ENCODE data around the gene COL5A1.
A peak's percentile ranks its signal among the peaks of the same experiment; 100 is the strongest.

Gene COL5A1

GRCh38 chr9:134748591-134748990 lies 107.0 kb downstream of the COL5A1 start:
- no peak for DNase-seq

GRCh38 chr9:134750450-134751155 lies 109.0 kb downstream of the COL5A1 start:
- no peak for DNase-seq

DNA sequence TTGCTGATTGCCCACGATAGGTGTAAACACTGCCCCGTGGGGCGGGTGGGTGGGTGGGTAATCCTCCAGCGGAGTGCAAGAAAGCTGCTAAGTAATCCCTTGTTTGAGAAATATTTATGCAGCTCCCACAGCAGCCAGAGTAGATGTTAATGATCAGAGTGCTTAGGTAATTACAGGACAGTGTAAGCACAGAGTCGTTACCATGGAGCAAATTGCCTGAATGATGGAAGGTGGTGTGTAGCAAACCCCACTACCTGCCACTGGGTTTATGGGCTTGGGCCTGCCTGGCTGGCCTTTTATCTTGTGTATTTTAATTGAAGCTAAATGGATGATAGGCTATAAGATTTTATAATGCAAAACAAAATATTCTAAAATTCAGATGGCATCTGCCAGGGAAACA lies 110.0 kb downstream of the COL5A1 start:
- DNase-seq = no peak

GRCh38 chr9:134752471-134753168 lies 111.0 kb downstream of the COL5A1 start:
- DNase-seq = no peak

- DNase-seq = no peak
Observed at GRCh38 chr9:134753191-134753590, 111.6 kb downstream of the COL5A1 start.

DNA sequence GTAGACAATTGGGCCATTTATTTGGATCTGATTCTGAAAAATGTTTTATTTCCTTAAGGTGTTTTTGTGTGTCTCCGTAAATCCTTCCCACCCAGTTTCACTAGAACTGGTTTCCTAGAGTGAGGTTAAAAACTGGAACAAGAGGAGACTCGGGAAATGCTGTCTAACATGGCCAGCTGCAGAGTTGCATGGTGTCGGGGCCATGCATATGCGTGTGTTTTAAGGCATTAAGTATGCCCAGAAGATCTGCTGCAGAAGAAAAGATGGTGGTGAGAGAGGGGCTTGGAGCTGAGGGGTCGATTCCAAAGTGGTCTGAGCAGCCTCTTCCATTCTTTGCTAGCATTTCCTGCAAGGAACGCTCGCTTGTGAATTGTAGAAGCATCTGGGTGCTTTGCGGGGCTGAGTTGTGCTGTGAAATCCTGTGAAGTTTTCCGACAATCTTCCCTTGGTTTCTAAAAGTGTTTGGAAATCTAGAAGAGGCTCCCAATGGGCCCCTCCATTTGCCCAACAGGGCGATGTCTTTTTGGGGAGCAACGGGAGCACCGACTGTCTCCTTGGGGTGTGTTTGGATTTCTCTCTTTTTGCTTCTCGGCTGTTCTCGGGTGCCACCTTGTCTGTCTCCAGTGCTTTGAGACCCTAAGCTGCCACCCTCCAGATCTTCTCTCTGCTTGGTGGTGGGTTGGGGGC lies 113.8 kb downstream of the COL5A1 start:
- DNase-seq = no peak

DNA sequence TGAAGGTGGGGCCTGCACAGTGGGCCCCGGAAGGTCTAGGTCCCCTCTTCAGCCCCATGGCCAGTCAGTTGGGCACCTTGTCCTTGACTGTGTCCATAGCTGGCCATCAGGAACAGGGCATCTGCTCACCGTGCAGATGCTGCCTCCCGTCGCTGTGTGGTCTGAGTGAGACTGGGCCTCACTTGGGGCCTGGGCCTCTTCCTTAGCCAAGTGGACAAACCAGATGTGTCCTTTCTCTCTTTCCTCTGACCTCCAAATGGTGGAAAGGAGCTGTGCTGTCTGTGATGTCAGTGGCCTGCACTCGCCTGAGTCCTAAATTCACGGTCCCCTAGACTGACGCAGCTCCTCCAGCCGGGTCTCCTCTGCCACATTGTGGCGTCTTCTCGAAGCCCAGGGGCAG lies 114.5 kb downstream of the COL5A1 start:
- DNase-seq = no peak

- no peak for DNase-seq
Observed at GRCh38 chr9:134757216-134757975, 115.8 kb downstream of the COL5A1 start.

- no peak for DNase-seq
Observed at GRCh38 chr9:134758949-134759607, 117.5 kb downstream of the COL5A1 start.

- no peak for DNase-seq
Observed at GRCh38 chr9:134759913-134760312, 118.3 kb downstream of the COL5A1 start.

DNA sequence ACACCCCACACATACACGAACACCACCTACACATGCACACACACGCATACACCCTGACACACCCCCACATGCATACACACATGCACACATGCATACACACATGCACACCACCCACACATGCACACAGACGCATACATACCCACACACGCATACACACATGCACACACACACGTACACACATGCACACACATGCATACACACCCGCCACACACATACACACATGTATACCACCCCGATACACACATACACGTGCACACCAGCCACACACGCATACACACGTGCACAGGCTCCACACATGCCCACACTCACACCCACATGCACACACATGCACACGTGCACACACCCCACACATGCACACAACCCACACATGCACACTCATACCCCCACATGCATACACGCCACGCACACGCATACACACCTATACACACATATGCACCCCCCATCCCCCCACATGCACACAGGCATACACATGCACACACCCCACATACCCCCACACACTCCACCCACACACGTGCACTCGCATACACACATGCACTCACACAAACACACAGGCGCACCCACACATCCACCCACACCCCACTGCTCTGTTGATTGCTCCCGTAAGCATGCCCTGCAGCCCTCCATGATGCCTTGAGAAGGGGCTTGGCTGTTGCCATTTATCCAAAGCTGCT lies 119.3 kb downstream of the COL5A1 start:
- no peak for DNase-seq

GRCh38 chr9:134764473-134765269 lies 123.1 kb downstream of the COL5A1 start:
- no peak for DNase-seq

GRCh38 chr9:134765785-134766184 lies 124.2 kb downstream of the COL5A1 start:
- DNase-seq = no peak

DNA sequence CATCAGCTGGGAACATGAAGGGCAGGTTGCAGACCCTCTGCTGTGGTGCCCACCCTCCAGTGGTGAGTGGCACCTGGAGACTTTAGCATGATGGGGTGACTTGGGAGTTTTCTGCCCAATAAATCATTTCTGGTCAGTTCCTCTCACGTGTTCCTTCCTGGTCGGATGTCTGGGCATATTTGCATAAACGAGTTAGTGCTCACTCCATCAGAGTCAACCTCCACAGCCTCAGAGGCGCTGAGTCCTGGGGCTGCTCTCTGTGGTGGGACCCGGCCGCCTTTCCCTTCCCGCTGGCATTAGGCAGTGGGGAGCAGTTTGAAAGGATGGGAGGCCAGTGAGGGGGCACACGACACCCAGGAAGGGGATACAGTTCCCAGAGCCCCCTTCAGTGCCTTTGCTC lies 125.0 kb downstream of the COL5A1 start:
- no peak for DNase-seq

- DNase-seq = no peak
Observed at GRCh38 chr9:134768332-134768708, 126.7 kb downstream of the COL5A1 start.

DNA sequence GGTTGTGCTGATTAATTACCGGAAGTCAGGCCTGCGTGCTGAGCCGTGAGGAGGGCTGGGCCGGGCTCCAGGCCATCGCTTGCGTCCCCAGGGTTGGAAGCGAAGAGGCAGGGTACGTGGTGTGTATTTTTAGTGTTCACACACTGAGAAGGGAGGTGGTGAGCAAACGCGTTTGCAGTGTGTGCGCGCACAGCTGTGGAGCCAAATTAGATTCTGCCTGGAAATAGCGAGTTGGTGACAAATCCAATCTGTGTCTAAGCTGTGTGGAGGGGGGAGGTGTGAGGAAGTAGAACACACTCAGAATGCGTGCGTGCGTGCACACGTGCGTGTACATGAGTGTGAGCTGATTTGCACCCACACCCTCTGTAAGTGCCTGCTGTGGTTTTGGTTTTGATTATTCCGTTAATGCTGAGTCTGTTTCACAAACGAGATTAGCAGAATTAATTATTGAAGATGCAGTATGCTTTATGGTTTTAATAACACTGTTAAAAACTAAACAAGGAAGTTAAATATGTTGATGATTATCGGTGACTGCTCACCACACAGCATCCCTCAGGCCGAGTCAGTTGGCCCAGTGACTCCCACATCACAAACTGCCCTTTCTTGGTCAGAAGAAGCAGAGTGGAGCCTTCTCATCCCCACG lies 127.2 kb downstream of the COL5A1 start:
- DNase-seq = peak; percentile 41

GRCh38 chr9:134770972-134771971 lies 129.7 kb downstream of the COL5A1 start:
- no peak for DNase-seq

DNA sequence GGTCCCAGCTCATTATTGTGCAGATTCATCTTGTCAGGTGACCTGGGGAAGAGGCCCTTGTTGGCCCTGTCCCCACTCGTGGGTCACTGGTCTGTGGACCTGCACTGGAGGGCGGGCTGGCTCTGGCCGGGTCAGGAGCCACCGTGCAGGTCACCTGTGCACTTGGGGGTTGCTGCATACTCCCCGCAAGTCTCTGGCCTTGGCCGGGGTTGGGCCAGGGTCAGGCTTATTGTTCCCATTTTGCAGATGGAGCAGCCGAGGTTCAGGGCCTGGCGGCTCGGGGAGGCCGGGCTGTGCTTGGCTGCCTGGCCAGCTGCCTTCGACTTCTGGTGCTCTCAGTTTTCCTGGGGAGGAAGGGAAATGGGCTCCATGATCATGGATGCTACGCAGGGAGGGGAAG lies 130.7 kb downstream of the COL5A1 start:
- no peak for DNase-seq

DNA sequence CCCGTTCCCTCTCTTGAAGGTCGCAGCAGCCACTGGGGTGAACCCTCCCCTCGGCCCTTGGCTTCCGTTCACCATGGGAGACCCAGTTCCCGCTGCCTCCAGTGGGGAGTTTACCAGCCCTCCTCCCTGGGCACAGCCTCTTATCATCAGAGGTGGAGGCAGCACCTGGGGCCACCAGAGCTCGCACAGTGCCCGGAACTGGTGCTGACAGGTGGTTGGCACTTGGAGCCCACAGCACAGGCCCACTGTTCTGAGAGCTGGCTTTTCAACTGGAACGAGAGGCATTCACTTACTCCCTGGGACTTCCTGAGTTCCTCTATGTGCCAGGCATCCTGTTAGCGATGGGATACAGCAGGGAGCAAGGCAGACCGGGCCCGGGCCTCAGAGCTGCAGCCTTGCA lies 132.2 kb downstream of the COL5A1 start:
- no peak for DNase-seq

All from eye (tissue), 1 donor.